ENCODE results near the gene TMEM127.
A peak's percentile ranks its signal among the peaks of the same experiment; 100 is the strongest.

TMEM127 gene

DNA sequence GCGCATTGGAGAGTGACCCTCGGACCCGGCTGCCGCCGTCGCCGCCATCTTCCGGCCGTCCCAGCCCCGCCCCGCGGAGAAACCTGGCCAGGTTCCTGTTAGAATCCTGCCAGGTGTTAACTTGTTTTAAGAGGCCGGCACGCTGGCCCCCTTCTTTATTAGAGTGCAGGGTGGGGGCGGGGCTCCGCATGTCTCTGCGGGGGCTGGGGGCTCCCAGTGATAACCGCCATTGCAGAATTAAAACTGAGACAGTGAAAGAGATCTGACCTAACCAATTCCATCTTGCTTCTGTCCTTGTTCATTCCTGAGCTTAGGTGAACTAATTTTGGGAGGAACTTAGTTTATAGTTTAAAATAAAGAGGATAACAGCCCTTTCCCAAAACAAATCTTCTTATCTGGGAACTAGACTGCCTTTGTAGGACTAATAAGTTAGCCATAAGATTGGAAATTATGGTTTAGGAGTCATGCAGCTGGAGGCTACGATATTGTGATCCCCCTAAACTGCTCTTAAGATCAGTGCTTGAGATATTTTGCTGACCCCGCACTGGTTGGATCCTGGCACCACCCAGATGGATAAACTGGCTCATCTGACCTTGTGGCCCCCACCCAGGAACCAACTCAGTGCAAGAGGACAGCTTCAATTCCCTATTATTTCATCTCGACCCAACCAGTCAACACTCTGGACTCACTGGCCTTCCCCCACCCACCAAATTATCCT, 56.6 kb downstream of the TMEM127 start:
- Mint-ChIP-seq H3K4me3 (peak overlapping the region; percentile 99), H3K27me3 (no peaks in the 10 kb centered on the region), H3K4me1 (ENCODE audit: low read depth) (peaks cover 49% of the 10 kb centered on the region), H3K27ac (peak overlapping the region; percentile 91), H3K36me3 (ENCODE audit: low read depth) (peaks cover 34% of the 10 kb centered on the region), H3K9me3 (no peaks in the 10 kb centered on the region)

DNA sequence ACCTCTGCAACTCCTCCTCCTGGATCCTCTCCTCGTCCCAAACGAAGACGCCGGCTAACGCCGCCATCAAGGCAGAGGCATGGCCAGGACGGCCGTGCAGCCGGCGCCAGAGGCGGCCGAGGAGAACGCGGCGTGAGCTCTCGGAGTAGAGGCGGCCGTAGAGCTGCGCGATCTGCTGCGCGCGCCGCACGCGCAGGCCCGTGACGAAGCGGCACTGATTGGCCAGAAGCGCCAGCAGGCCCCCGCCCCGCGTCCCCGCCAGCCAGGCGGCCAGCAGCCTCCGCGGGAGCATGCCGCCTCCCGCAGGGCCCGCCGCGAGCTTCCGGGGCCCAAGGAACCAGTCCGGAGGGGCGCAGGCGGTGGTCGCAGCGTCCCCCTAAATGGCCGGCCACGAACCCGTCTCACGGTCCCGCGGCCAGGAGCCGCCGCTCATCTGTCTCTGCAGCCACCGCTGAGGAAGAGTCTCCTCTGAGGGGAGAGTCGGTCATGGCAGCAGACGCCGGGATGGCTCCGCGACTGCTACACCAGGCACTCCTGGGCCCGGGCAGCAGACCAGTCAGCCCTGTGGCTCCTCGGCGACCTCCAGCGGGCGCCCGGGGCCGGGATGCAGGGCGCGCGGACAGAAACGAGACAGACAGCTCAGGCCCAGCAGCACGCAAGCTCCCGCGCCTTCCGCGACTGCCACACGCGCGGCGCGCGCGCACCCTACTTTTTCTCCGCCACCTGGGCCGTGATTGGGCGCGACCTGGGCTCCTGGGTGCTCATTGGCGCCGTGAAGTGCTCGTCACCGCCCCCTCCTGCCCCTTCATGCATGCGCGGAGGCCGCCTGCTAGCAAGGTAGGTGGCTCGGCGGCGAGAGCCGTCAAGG, 57.4 kb downstream of the TMEM127 start, which contains the start of gene STARD7:
STARD7 (minus strand) TSS at position 685 of the 868 bp plus-strand sequence; CDS start at position 292, 393 bp downstream.
- H3K27me3 Mint-ChIP-seq = no peaks in the 10 kb centered on the region
- peaks cover 40% of the 10 kb centered on the region for H3K36me3 Mint-ChIP-seq (ENCODE audit: low read depth)
- H3K4me3 Mint-ChIP-seq = peak within 1 kb of the TSS; percentile 99
- peaks cover 57% of the 10 kb centered on the region for H3K4me1 Mint-ChIP-seq (ENCODE audit: low read depth)
- no peaks in the 10 kb centered on the region for H3K9me3 Mint-ChIP-seq
- H3K27ac Mint-ChIP-seq = peak within 1 kb of the TSS; percentile 97

DNA sequence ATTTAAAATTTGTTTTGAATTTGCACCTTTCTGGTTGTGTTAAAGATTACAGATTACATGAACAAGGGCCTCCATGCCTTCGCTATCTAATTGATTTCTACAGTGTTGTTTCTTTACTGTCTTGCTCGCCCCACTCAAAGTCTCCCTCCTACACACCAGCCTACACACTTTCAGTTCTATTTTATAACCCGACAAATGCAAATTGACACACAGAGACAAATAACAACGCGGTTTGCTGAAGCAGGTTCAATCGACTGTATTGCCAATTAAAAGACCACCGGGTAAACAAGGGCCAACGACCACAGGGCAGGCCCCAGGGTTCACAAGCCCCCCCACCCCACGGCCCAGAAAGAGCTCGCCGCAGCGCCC, 58.0 kb downstream of the TMEM127 start:
- Mint-ChIP-seq H3K4me1 (ENCODE audit: low read depth) (peaks cover 64% of the 10 kb centered on the region), H3K27me3 (no peaks in the 10 kb centered on the region), H3K36me3 (ENCODE audit: low read depth) (peaks cover 47% of the 10 kb centered on the region), H3K9me3 (no peaks in the 10 kb centered on the region), H3K27ac (peak overlapping the region; percentile 97), H3K4me3 (peak overlapping the region; percentile 99)

DNA sequence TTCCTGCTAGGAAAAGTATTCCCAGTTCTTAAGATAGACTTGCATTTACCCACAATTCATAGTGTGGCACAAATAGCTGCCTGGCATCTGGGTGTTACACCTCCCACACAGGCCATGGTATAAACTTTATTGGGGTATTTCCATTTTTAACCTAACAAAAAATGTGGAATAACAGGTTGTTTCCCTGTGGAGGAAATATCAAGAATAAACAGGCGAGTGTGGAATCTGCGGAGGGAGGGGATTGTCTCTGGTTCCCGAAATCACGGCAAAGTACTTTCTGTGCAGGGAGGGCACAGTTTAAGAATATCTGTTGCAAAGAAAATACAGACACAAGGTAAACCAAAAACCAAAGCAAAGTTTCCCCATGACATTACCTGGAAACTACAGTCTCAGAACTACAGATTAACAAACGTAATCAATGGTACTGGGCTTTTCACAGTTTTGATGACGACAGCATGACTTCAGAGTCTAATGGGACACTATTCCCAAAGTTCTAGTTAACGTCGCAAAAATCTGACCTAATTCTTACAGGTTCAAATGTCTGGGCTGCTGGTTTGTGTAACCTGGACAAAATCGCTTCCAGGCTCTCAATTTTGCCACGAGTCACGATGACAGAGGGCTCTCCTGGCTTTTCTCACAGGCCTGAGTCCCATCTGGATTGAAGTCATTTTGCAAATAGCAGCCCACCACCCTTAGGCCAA, 58.6 kb downstream of the TMEM127 start:
- Mint-ChIP-seq H3K4me3 (peak overlapping the region; percentile 99), H3K27ac (peak overlapping the region; percentile 97), H3K27me3 (no peaks in the 10 kb centered on the region), H3K4me1 (ENCODE audit: low read depth) (peaks cover 69% of the 10 kb centered on the region), H3K9me3 (no peaks in the 10 kb centered on the region), H3K36me3 (ENCODE audit: low read depth) (peaks cover 47% of the 10 kb centered on the region)

DNA sequence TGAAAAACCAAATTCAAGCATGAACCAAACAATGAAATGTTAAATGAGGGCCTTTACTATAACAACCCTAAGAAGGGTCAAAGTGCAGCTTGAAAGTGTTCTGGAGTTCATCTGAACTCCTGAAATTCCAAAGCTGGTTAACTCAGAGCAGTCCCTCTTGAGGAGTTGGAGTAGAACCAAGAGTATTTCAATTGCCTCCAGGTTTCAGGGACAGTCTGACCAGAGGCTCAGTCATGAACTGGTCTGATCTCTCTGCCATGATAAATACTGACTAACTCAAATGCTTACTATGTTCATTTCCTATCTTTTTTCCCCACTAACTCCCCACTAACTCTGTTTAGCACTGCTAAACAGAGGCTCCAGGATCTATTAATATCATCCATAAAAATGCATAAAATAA, 59.9 kb downstream of the TMEM127 start:
- Mint-ChIP-seq H3K4me1 (ENCODE audit: low read depth) (peaks cover 77% of the 10 kb centered on the region), H3K27ac (peak overlapping the region; percentile 84), H3K9me3 (no peaks in the 10 kb centered on the region), H3K27me3 (no peaks in the 10 kb centered on the region), H3K4me3 (peak overlapping the region; percentile 80), H3K36me3 (ENCODE audit: low read depth) (peaks cover 47% of the 10 kb centered on the region)

DNA sequence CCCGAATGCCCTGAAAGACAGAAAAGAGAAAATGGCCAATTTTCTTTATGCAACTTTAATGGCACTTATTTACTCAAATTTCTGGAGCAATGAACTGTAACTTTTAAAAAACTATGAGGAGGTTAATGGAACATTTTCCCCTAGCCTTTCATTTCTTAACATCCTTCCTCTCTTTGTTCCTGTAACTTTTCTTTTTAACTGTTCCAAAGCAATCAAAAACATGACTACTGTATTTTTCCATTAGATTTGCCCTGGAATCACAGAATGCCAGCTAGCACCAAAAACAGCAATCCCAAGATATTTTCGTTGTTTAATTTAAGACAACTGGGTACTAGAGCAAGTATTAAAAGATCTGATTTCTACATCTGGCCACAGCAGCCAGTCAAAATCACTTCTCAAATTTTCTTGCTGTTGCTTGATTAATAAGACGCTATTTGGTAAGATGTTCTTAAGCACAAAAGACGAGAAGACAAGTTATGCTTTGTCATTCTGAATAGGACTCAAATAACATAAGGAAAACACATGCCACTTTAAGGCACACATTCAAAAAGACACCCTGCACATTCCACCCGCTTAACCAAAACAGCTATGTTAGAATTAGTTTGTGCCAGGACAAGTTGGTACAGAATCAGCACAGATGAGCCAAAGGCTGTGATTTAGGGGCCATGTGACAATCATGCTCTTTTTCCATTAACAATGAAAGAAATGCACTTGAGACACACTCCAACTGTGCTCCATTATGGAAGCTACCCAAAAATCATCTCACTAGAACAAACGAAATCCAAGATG, 60.8 kb downstream of the TMEM127 start:
- H3K36me3 Mint-ChIP-seq (ENCODE audit: low read depth) = peaks cover 47% of the 10 kb centered on the region
- peaks cover 81% of the 10 kb centered on the region for H3K4me1 Mint-ChIP-seq (ENCODE audit: low read depth)
- peak overlapping the region; percentile 62 for H3K27ac Mint-ChIP-seq
- H3K27me3 Mint-ChIP-seq = no peaks in the 10 kb centered on the region
- no peaks in the 10 kb centered on the region for H3K9me3 Mint-ChIP-seq
- peak overlapping the region; percentile 80 for H3K4me3 Mint-ChIP-seq

DNA sequence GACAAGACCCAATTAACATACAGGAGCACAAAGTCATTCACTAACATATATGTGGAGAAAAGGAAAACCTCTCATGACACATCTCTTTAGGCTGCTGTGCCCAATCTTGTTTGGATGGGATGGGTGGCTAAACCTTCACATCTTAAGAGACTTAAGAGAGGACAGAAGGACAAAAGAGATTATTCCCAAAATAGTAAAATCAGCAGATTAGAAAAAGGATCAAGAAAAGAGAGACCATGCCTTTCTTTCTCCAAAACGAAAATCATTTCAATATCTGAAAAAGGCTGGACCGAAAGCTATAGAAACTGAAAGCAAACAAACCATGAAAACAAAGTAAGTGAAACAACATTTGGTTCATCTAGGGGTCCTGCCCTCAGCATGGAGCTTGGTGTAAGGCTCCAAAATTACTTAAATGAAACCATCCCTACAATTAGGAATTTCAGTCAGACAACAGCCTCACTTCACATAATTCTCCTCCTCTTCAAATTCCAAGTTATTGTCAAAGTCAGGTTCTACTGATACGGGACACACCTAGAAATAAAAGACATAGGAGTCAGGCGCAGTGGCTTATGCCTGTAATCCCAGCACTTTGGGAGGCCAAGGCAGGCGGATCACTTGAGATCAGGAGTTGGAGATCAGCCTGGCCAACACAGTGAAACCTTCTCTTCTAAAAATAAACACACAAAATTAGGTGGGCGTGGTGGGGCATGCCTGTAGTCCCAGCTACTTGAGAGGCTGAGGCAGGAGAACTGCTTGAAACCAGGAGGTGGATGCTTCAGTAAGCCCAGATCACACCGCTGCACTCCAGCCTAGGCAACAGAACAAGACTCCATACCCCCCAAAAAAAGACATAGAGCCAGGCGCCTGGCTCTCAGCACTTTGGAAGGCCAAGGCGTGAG, 62.4 kb downstream of the TMEM127 start:
- Mint-ChIP-seq H3K27me3 (no peaks in the 10 kb centered on the region), H3K27ac (peak overlapping the region; percentile 74), H3K36me3 (ENCODE audit: low read depth) (peaks cover 60% of the 10 kb centered on the region), H3K4me3 (peak overlapping the region; percentile 80), H3K9me3 (no peaks in the 10 kb centered on the region), H3K4me1 (ENCODE audit: low read depth) (peaks cover 86% of the 10 kb centered on the region)

DNA sequence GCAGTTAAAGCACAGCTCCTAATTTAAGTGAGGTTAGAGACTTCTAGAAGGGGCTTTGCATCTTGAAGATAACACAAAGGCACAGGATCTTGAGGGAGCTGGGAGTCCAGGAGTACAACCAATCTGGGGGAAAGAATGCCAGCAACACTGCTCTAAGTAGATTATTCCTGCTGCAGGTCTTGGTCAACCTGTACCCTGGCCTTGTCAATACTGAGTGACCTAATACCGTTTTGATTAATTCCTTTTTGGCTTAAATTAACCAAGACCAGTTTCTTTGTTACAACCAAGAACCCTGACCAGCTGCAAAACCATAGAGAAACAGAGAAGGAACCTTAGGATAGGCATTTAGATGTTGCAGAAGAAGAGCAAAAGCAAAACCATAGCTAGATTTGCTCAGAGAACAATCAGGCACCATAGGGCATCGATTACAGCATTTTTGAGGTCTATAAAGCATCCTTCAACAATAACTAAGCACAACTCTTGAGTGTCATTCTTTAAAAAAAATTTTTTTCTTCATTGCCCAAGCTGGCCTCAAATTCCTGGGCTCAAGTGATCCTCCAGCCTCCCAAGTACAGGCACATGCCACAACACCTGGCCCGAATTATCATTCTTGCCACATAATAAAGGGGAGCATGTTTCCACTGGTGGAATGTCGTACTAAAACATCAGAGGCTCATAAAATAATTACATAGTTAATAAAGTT, 63.5 kb downstream of the TMEM127 start:
- no peak overlapping the region for H3K4me3 Mint-ChIP-seq
- H3K9me3 Mint-ChIP-seq = no peaks in the 10 kb centered on the region
- no peak overlapping the region for H3K27ac Mint-ChIP-seq
- H3K36me3 Mint-ChIP-seq (ENCODE audit: low read depth) = peaks cover 58% of the 10 kb centered on the region
- H3K4me1 Mint-ChIP-seq (ENCODE audit: low read depth) = peaks cover 90% of the 10 kb centered on the region
- H3K27me3 Mint-ChIP-seq = no peaks in the 10 kb centered on the region

DNA sequence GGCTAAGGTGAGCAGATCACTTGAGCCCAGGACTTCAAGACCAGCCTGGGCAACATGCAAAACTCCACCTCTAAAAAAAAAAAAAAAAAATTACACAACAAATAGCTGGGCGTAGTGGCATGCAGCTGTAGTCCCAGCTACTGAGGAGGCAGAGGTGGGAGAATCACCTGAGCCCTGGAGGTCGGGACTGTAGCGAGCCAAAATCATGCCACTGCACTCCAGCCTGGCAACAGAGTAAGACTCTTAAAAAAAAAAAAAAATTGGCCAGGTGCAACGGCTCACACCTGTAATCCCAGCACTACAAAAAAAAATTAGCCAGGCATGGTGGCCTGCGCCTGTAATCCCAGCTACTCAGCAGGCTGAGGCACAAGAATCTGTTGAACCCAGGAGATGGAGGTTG, 64.5 kb downstream of the TMEM127 start:
- Mint-ChIP-seq H3K27ac (no peak overlapping the region), H3K36me3 (ENCODE audit: low read depth) (peaks cover 51% of the 10 kb centered on the region), H3K4me3 (no peak overlapping the region), H3K4me1 (ENCODE audit: low read depth) (peaks cover 83% of the 10 kb centered on the region), H3K9me3 (no peaks in the 10 kb centered on the region), H3K27me3 (no peaks in the 10 kb centered on the region)

DNA sequence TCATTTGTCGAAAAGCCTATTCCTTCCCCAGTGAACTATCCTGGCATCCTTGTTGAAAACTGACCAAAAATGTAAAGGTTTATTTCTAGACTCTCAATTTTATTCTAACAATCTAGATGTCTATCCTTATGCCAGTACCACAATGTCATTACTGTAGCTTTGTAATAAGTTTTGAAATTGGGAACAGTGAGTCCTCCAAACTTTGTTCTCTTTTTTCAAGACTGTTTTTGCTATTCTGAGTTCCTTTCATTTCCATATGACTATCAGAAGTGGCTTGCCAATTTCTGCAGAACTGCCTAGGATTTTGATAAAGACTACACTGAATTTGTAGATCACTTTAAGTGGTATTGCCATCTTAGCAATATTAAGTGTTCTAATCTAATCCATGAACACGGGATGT, 66.9 kb downstream of the TMEM127 start:
- H3K4me1 Mint-ChIP-seq (ENCODE audit: low read depth) = peaks cover 65% of the 10 kb centered on the region
- H3K36me3 Mint-ChIP-seq (ENCODE audit: low read depth) = peaks cover 48% of the 10 kb centered on the region
- H3K27me3 Mint-ChIP-seq = no peaks in the 10 kb centered on the region
- no peak overlapping the region for H3K4me3 Mint-ChIP-seq
- no peaks in the 10 kb centered on the region for H3K9me3 Mint-ChIP-seq
- H3K27ac Mint-ChIP-seq = peak overlapping the region; percentile 38

Data from stimulated activated naive CD8-positive, alpha-beta T cell treated with anti-CD3 and anti-CD28 coated beads, Interleukin-15, Interleukin-2, amounts not matched to agents 100 ng/mL and 50 ng/mL, for 24 hours (primary cell).